H9 (cell line): ENCODE data around the gene WWC2. TPM values are rescaled to one million over a fixed set of nuclear protein-coding genes. Genes with fewer than 3 reads are reported as not detected.

Experiments used
- DNase-seq: peaks from one replicate; pipeline ENCODE4 v3.0.0-alpha.2; 2017
- H2AFZ ChIP-seq: one replicate; pipeline ENCODE4 v1.6.1; 2013; ENCODE audit warnings: mild to moderate bottlenecking, low read length, control low read depth, moderate library complexity
- H2AK5ac ChIP-seq: 2 replicates; pipeline ENCODE4 v1.6.1; 2013; ENCODE audit warnings: low read length, control low read depth, mixed read lengths; ENCODE audit not compliant: insufficient read length
- H2BK120ac ChIP-seq: one replicate; pipeline ENCODE4 v1.6.1; 2013; ENCODE audit warnings: low read depth, mild to moderate bottlenecking, low read length, control low read depth, inconsistent platforms; ENCODE audit not compliant: poor library complexity, severe bottlenecking
- H2BK12ac ChIP-seq: 2 replicates; pipeline ENCODE4 v1.6.1; 2013; ENCODE audit warnings: low read length, control low read depth, mixed read lengths, low read depth; ENCODE audit not compliant: insufficient read length
- H2BK15ac ChIP-seq: 2 replicates; pipeline ENCODE4 v1.6.1; 2013; ENCODE audit warnings: low read depth, low read length, control low read depth
- H2BK20ac ChIP-seq: one replicate; pipeline ENCODE4 v1.6.1; 2013; ENCODE audit warnings: low read depth, mild to moderate bottlenecking, low read length, control low read depth, inconsistent platforms; ENCODE audit not compliant: poor library complexity, severe bottlenecking
- H2BK5ac ChIP-seq: 2 replicates; pipeline ENCODE4 v1.6.1; 2013; ENCODE audit warnings: low read length, control low read depth, mixed read lengths; ENCODE audit not compliant: insufficient read length
- H3K14ac ChIP-seq: 2 replicates; pipeline ENCODE4 v1.6.1; 2013; ENCODE audit warnings: low read length, control low read depth; ENCODE audit not compliant: insufficient read depth
- H3K18ac ChIP-seq: 2 replicates; pipeline ENCODE4 v1.6.1; 2013; ENCODE audit warnings: low read depth, mild to moderate bottlenecking, mixed read lengths, low read length, control low read depth; ENCODE audit not compliant: insufficient read length
- H3K23ac ChIP-seq: 2 replicates; pipeline ENCODE4 v1.6.1; 2013; ENCODE audit warnings: low read length, control low read depth, mixed read lengths, low read depth; ENCODE audit not compliant: insufficient read length
- H3K23me2 ChIP-seq: 2 replicates; pipeline ENCODE4 v1.6.1; 2013; ENCODE audit warnings: low read depth, mild to moderate bottlenecking, mixed read lengths, low read length, control low read depth; ENCODE audit not compliant: insufficient read length, poor library complexity, severe bottlenecking
- H3K27ac ChIP-seq: 2 replicates; pipeline ENCODE4 v1.5.1; 2013; ENCODE audit warnings: low read length, control low read depth, mixed read lengths, low read depth; ENCODE audit not compliant: insufficient read length
- H3K27me3 ChIP-seq: 2 replicates; pipeline ENCODE4 v1.6.1; 2013; ENCODE audit warnings: low read length, control low read depth, inconsistent platforms; ENCODE audit not compliant: insufficient read depth
- H3K4ac ChIP-seq: 2 replicates; pipeline ENCODE4 v1.6.1; 2013; ENCODE audit warnings: low read depth, mild to moderate bottlenecking, control low read depth, inconsistent platforms, low read length, moderate library complexity
- H3K4me1 ChIP-seq: 2 replicates; pipeline ENCODE4 v1.6.1; 2013; ENCODE audit warnings: low read length, control low read depth, inconsistent platforms; ENCODE audit not compliant: insufficient read depth
- H3K4me2 ChIP-seq: 2 replicates; pipeline ENCODE4 v1.6.1; 2013; ENCODE audit warnings: low read length, control low read depth, mixed read lengths; ENCODE audit not compliant: insufficient read length, insufficient read depth
- H3K56ac ChIP-seq: 2 replicates; pipeline ENCODE4 v1.6.1; 2013; ENCODE audit warnings: low read depth, mild to moderate bottlenecking, mixed read lengths, low read length, control low read depth; ENCODE audit not compliant: insufficient read length
- H3K79me1 ChIP-seq: 2 replicates; pipeline ENCODE4 v1.6.1; 2013; ENCODE audit warnings: low read depth, mild to moderate bottlenecking, moderate library complexity, low read length, control low read depth, inconsistent platforms; ENCODE audit not compliant: insufficient read depth, poor library complexity, severe bottlenecking
- H3K79me2 ChIP-seq: 2 replicates; pipeline ENCODE4 v1.6.1; 2013; ENCODE audit warnings: low read length, control low read depth, inconsistent platforms; ENCODE audit not compliant: insufficient read depth
- H3K9ac ChIP-seq: 2 replicates; pipeline ENCODE4 v1.6.1; 2013; ENCODE audit warnings: low read length, control low read depth, mixed read lengths; ENCODE audit not compliant: insufficient read length; ENCODE audit errors: extremely low read depth
- H3K9me3 ChIP-seq: one replicate; pipeline ENCODE4 v1.6.1; 2013; ENCODE audit warnings: low read depth, low read length, inconsistent platforms; ENCODE audit not compliant: control insufficient read depth
- H3T11ph ChIP-seq: one replicate; pipeline ENCODE4 v1.6.1; 2013; ENCODE audit warnings: mild to moderate bottlenecking, low read length, control low read depth, inconsistent platforms
- H4K20me1 ChIP-seq: one replicate; pipeline ENCODE4 v1.6.1; 2013; ENCODE audit not compliant: control insufficient read depth, insufficient read length, insufficient read depth
- H4K5ac ChIP-seq: 2 replicates; pipeline ENCODE4 v1.6.1; 2013; ENCODE audit warnings: low read depth, mild to moderate bottlenecking, mixed read lengths, low read length, control low read depth; ENCODE audit not compliant: insufficient read length
- H4K8ac ChIP-seq: replicated peaks from 2 replicates; pipeline ENCODE4 v1.6.1; 2013; ENCODE audit warnings: low read length, control low read depth, mixed read lengths, low read depth; ENCODE audit not compliant: insufficient read length
- H4K91ac ChIP-seq: 2 replicates; pipeline ENCODE4 v1.6.1; 2013; ENCODE audit warnings: low read depth, mild to moderate bottlenecking, moderate library complexity, mixed read lengths, low read length, control low read depth; ENCODE audit not compliant: insufficient read length
- H3K27ac Mint-ChIP-seq, 3 experiments: 2 replicates in 2 of 3; 3 replicates in 1 of 3; pipeline ENCODE4 v1.8.0; 2020 to 2021; ENCODE audit warnings: mixed read lengths in 3 of 3, mild to moderate bottlenecking in 1 of 3, moderate library complexity in 1 of 3
- H3K27me3 Mint-ChIP-seq: 2 replicates; pipeline ENCODE4 v1.8.0; 2021; ENCODE audit warnings: low read depth, mild to moderate bottlenecking, moderate library complexity, mixed read lengths
- H3K36me3 Mint-ChIP-seq, 3 experiments: 2 replicates in 2 of 3; 3 replicates in 1 of 3; pipeline ENCODE4 v1.8.0; 2020 to 2021; ENCODE audit warnings: low read depth in 3 of 3, mixed read lengths in 3 of 3; ENCODE audit not compliant: insufficient read depth in 1 of 3
- H3K4me1 Mint-ChIP-seq, 2 experiments: 2 replicates each; pipeline ENCODE4 v1.8.0; 2020; ENCODE audit warnings: mixed read lengths in 2 of 2
- H3K4me3 Mint-ChIP-seq, 2 experiments: 2 replicates in 1 of 2; 3 replicates in 1 of 2; pipeline ENCODE4 v1.8.0; 2020 to 2021; ENCODE audit warnings: mild to moderate bottlenecking in 2 of 2, mixed read lengths in 2 of 2, moderate library complexity in 1 of 2
- H3K9me3 Mint-ChIP-seq, 2 experiments: 2 replicates in 1 of 2; 3 replicates in 1 of 2; pipeline ENCODE4 v1.8.0; 2020; ENCODE audit warnings: mild to moderate bottlenecking in 2 of 2, mixed read lengths in 2 of 2, moderate library complexity in 1 of 2
- WGBS: extraction: QIAGEN DNeasy Blood & Tissue Kit; methylation state at CpG from one replicate; pipeline ENCODE4 v1.1.7; 2013; ENCODE audit warnings: missing lambda C conversion rate, low lambda C conversion rate, mixed read lengths; ENCODE audit not compliant: insufficient read length; ENCODE audit errors: extremely low coverage; 5-methylcytosine and 5-hydroxymethylcytosine counted together
- total RNA-seq: library from RNA; stranded (reverse); gene quantifications from 2 replicates; pipeline ENCODE4 v1.2.1, GENCODE V29; 2021
- TF ChIP-seq, protein P1 (sequence below): fragments of 200-600 bp; sonication (generic); conservative IDR thresholded peaks from 3 replicates; pipeline ENCODE4 v1.8.0; 2021; ENCODE audit warnings: antibody characterized with exemption, mild to moderate bottlenecking

Gene WWC2
- total RNA-seq, 1 experiment from 2014 or later, result 106 TPM

- no peak overlapping the region for H3T11ph ChIP-seq
- H2AFZ ChIP-seq, result no peak overlapping the region
- H3K9me3 ChIP-seq, result no peaks in the 10 kb centered on the region
- H2AK5ac ChIP-seq, result no peak overlapping the region
- no peak overlapping the region for H2BK12ac ChIP-seq
- H2BK20ac ChIP-seq, result no peak overlapping the region
- Mint-ChIP-seq H3K9me3 (no peaks in the 10 kb centered on the region; a peak in 1 of 5 replicates), H3K27ac (no peak overlapping the region), H3K36me3 (peaks cover 10 to 21% (median 10%) of the 10 kb centered on the region in 3 experiments; a peak in 6 of 7 replicates), H3K27me3 (no peaks in the 10 kb centered on the region), H3K4me1 (peaks cover 17 to 18% of the 10 kb centered on the region in 2 experiments), H3K4me3 (no peak overlapping the region)
- no peak overlapping the region for H3K14ac ChIP-seq
- H4K5ac ChIP-seq, result no peak overlapping the region
- H3K4ac ChIP-seq, result no peak overlapping the region
- no peak overlapping the region for H3K4me2 ChIP-seq
- H4K20me1 ChIP-seq, result no peaks in the 10 kb centered on the region
- no peak overlapping the region for H3K56ac ChIP-seq
- DNase-seq, result no peak
- H3K9ac ChIP-seq, result no peak overlapping the region
- H2BK5ac ChIP-seq, result no peak overlapping the region
- no peak overlapping the region for H2BK15ac ChIP-seq
- H3K27ac ChIP-seq, result no peak overlapping the region
- no peak overlapping the region for H4K91ac ChIP-seq
- TF ChIP-seq, protein P1, sequence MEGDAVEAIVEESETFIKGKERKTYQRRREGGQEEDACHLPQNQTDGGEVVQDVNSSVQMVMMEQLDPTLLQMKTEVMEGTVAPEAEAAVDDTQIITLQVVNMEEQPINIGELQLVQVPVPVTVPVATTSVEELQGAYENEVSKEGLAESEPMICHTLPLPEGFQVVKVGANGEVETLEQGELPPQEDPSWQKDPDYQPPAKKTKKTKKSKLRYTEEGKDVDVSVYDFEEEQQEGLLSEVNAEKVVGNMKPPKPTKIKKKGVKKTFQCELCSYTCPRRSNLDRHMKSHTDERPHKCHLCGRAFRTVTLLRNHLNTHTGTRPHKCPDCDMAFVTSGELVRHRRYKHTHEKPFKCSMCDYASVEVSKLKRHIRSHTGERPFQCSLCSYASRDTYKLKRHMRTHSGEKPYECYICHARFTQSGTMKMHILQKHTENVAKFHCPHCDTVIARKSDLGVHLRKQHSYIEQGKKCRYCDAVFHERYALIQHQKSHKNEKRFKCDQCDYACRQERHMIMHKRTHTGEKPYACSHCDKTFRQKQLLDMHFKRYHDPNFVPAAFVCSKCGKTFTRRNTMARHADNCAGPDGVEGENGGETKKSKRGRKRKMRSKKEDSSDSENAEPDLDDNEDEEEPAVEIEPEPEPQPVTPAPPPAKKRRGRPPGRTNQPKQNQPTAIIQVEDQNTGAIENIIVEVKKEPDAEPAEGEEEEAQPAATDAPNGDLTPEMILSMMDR, result no peak
- WGBS, result no CpG with 5 or more reads among the region's 3 CpGs
- no peaks in the 10 kb centered on the region for H3K79me1 ChIP-seq
- H4K8ac ChIP-seq, result no peak overlapping the region
- H3K18ac ChIP-seq, result no peak overlapping the region
- H2BK120ac ChIP-seq, result no peak overlapping the region
- H3K27me3 ChIP-seq, result no peaks in the 10 kb centered on the region
- no peaks in the 10 kb centered on the region for H3K79me2 ChIP-seq
- H3K23me2 ChIP-seq, result no peaks in the 10 kb centered on the region
- H3K23ac ChIP-seq, result no peak overlapping the region
- H3K4me1 ChIP-seq, result no peaks in the 10 kb centered on the region; the same call in 1 of the 2 replicates
Measured at GRCh38 chr4:183223053-183223452, 124.0 kb downstream of the WWC2 start.
